Epithelial cell of proximal tubule (primary cell): Measurements from ENCODE around the gene TMEM150B. TPM values are rescaled to one million over a fixed set of nuclear protein-coding genes. Genes with fewer than 3 reads are reported as not detected.

ENCODE experiments used
- DNase-seq: peaks from one replicate; pipeline ENCODE4 v3.0.0-alpha.2; 2011; ENCODE audit warnings: low read depth
- H3K4me3 ChIP-seq: 2 replicates; pipeline ENCODE4 v1.5.1; 2011; ENCODE audit warnings: low read depth, mild to moderate bottlenecking, low read length
- CTCF ChIP-seq: conservative IDR thresholded peaks from 2 replicates; pipeline ENCODE4 v1.5.1; 2012; ENCODE audit warnings: low read depth, mild to moderate bottlenecking, low read length
- total RNA-seq: library from RNA; depleted of rRNA; stranded (reverse); fragments of >200 nt; gene quantifications from 2 replicates; pipeline ENCODE4 v1.2.3, GENCODE V29; 2015

The TMEM150B gene
- total RNA-seq, 1 donor from 2014 or later, result not detected

- H3K4me3 ChIP-seq, result no peak overlapping the region
- no peak for DNase-seq
- no peak for TF ChIP-seq CTCF
Measured at GRCh38 chr19:55289117-55289796, 35.9 kb downstream of the TMEM150B start.

DNA sequence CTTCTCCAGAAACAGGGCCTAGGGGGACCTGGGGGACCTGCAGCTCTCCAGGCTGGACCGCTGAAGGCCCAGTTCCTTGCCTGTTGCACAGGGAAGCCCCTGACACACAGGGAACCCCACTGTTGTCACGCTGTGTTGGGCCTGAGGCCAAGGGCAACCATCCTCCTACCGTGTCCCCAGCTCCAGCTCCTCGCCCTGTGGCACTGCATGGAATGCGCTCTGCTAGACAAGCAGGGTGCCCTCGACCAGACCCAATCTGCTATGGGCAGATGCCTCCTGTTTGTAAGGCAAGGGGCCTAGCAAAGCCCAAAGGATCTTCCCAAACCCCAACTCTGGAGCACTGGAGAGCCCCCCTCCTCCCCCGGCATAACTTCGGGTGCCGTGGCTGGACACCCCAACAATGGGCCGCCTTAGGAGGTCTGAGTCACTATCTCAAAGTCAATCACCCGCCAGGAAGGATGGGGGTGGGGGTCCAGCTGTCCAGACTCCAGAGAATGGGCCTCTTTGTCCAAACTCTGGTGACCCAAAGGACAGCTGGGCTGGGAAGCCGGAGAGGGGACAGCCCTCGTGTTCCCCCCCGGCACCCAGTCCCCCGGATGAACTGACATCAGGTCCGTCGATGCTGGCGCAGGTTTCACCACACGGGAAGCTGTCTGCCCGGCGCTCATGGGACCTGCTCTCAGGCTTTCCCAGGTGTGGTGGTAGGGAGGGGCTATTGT lies 37.6 kb downstream of the TMEM150B start:
- no peak for TF ChIP-seq CTCF

GRCh38 chr19:55285229-55285890 lies 39.8 kb downstream of the TMEM150B start:
- H3K4me3 ChIP-seq, result no peak overlapping the region
- DNase-seq, result no peak
- no peak for TF ChIP-seq CTCF

More for the DNA sequence above, 37.6 kb downstream of the TMEM150B start:
- no peak overlapping the region for H3K4me3 ChIP-seq
- no peak for DNase-seq

GRCh38 chr19:55284405-55285058 lies 40.6 kb downstream of the TMEM150B start:
- H3K4me3 ChIP-seq, result peak overlapping the region; percentile 11
- no peak for DNase-seq
- TF ChIP-seq CTCF, result no peak

DNA sequence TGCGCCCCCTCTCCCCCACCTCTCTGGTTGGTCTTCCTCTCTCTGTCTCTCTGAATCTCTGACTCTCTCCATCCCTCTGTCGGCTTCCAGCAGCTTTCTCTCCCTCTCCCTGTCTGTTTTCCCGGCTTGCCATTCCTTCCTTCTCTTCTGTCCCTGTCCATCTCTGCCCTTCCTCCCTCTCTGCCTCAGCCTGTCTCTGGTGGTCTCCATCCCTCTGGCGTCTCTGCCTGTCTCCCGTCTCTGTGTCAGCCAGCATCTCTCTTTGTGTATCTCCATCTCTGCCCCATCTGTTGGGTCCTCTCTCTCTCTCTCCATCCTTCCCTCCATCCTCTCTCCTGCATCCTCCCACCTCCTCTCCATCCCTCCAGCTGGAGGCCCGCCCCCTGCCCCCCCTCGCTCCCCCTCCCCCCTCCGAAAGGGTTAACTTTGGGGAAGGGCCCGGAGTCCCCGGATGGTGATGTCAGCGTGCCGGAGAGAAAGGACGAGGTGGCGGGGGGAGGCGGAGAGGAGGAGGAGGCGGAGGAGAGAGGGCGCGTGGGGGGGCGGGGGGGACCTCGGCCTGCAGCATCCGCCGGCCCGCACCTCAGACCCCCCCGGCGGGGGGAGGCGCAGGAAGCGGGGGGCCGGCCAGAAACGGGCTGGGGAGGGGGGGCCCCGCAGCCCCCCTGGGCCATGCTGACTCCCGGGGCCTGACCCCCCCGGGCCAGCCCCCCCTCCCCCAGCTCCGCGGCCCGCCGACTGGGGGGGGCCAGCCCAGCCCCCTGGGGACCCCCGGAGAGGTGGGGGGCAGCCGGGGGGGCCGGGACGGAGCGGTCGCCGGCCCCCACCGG lies 41.4 kb downstream of the TMEM150B start, which contains the start of gene BRSK1:
BRSK1 (plus strand) TSS at position 450 of the 830 bp plus-strand sequence. CDS start 446 bp downstream, outside the sequence.
- no peak for TF ChIP-seq CTCF
- H3K4me3 ChIP-seq, result peak within 1 kb of the TSS; percentile 11
- DNase-seq, result no peak
